AG20443 (cell line): ENCODE measurements around the gene GAREM1.

Experiments
- DNase-seq: peaks from one replicate; pipeline ENCODE4 v3.0.0; 2012; ENCODE audit warnings: low spot score, mixed read lengths

Gene GAREM1

DNA sequence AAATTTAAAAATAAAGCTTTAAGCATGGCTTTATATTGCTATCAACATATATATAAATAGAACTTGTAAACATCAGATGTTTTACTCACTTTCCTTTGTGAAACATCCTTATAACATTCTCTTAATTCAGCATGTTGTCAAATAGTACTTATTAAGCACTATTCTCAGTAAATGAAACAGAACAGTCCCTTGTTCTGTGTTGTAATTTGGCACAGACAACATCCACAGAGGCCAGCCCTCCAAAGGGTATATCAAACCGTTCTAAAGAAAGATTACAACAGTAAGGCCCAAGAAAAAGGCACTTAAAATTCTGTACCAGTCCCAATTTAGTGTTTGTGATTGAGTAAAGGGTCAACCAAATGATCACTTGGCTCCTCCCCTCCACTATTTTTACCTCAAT lies 46.0 kb downstream of the GAREM1 start:
- DNase-seq: no peak

DNA sequence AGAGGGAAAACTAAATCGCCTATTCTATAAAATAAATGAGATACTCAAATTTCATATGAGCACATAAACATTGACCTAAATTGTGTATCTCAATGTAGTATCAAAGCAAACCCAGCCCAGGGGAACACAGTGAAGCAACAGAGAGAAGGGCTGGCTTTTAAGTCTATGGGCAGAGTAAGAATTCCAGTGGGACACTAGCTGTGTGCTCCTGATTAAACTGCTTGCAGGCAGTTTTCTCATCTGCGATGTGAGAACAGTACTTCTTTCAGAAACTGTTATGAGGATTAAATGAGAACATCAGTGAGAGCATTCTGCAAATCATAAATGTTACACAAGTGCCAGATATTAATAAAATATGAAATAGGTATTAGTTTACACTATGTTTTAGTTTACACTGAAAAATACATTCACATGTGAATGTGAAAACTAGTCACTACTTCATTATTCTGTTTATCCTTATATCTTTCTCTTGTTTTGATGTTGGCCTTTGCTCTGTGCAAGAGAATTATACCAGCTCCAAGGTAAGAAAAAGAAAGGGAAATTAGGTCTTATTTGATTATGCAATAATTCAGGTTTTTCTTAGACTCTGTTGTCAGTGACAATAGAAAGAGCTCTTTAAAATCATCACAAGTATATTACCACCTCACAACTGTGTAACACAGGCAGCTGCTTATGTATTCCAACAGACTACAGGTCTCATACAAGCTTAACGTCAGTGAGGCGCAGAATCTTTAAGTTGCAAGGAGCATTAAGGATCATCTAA lies 47.5 kb downstream of the GAREM1 start:
- DNase-seq: no peak

DNA sequence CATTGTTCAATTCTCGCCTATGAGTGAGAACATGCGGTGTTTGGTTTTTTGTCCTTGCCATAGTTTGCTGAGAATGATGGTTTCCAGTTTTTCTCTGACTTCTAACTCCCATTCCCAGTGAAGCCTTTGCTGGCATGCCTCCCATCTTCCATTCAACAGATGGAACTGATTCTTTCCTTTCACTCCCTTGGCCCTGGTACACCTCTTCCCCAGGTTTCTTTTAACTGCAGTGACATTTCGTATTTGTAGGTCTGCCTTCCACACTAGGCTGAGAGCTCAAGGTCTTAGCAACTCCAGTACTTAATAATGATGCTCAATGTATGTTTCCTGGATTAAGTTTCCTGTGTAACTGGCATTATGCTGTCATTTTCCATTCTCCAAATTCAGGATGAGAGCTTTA lies 48.5 kb downstream of the GAREM1 start:
- DNase-seq: no peak

DNA sequence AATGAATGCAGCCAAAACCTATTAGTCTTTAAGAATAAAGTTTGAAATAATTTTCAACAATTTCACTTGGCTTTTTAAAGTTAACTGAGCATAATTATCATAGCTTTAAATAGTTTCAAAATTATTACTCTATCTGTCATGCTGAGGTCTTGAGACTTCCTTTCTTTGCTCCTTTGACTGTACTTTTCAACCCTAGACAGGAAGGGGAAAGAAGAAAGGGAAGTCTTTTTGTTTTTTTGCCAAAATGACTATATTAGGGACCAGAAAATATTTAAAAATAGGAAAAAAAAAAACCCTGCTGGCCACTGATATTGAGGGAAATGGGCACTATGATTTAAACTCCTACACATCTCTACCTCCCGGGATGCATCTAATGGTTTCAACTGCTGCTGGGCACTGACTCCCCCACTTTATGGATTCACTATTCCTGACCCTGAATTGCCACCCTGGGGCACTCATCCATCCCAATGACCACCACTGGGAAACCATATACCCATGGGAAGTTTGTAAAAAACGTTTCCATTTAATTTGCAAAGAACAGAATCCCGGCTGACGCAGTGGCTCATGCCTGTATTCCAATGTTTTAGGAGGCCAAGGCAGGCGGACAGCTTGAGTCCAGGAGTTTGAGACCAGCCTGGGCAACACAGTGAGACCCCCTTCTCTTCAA lies 50.5 kb downstream of the GAREM1 start:
- DNase-seq: no peak

DNA sequence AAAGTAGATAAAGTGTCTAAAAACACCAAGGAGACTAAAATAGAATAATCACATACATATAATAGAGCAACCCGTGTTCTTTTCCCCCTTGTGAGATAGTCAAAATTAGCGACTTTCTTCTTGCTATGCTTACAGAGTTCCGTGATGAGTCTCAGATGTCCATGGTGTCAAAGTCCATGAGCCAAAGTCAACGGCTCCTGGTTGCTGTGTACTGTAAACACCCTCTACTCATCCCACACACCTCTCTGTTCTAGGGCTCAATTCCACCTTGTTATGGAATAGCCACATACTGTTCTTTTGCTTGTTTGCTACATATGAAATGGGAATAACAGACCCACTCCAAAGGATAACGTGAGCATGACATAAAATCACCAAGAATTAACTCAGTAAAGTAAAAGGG lies 52.5 kb downstream of the GAREM1 start:
- DNase-seq: no peak

DNA sequence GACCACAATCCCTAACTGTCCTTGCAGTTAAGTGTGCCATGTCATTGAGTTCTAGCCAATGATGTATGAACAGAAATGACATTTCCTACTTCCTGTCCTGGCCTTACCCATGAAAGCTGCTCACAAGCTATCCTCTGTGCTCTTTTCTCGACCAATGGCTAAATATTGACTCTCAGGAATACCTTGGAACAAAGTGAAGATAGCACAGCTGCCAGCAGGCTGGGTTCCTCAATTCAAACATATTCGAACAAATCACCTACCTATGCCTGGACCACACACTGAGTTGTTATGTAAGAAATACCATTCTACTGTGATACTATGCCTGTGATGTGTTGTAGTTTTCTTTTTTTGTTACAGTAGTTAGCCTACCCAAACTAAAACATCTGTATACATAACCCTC lies 65.1 kb downstream of the GAREM1 start:
- no peak for DNase-seq

- DNase-seq: no peak
Observed at GRCh38 chr18:32401621-32402020, 69.1 kb downstream of the GAREM1 start.

DNA sequence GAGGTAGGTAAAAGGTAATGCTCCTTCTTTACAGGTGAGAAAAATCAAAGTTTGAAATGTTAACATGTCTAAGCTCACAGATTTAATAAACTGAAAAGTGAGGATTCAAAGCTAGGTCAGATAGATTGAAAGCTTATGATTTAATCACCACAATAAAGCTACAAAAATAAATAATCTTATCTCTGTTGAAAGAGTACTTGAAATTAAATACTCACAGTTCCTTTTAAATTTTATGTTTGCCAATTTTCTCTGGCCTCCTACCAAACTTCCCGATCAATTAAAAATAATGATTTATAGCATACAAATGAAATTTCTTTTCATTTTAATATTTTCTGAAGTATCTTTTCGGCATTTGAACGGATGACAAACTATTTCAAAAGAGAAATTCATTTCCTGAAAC lies 77.3 kb downstream of the GAREM1 start:
- DNase-seq: no peak

DNA sequence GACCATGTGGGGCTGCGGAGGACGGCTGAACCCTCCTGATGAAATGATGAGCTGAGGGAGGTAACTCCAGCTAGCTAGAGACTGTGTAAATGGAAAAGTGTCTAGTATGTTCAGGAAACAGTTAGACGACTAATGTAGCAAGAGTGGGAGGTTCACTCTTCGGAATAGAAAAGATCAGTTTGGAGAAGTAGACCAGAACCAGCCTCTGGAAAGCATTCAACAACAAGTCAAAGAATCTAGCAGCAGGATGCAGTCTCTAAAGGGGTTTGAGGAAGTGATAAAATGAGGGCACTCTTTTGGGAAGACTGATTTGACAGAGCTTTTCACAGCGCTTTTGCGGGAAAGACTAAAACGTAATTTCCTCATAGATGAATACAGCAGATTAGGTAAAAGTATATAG lies 79.6 kb downstream of the GAREM1 start:
- DNase-seq: no peak

DNA sequence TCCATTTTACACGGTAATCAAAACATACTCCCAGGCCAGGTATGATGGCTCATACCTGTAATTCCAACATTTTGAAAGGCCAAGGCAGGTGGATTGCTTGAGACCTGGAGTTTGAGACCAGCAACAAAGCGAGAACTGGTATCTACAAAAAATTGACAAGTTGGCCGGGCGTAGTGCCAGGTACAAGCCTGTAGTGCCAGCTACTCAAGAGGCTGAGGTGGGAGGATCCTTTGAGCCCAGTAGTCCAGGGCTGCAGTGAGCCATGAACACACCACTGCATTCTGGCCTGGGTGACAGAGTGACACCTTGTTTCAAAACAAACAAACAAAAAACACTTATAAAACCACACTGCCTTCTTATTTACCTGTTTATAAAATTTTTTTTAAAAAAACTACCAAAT lies 80.8 kb downstream of the GAREM1 start:
- DNase-seq: no peak

GRCh38 chr18:32389191-32389590 lies 81.5 kb downstream of the GAREM1 start:
- DNase-seq: no peak

- no peak for DNase-seq
Observed at GRCh38 chr18:32386471-32386870, 84.2 kb downstream of the GAREM1 start.

GRCh38 chr18:32383050-32383819 lies 87.4 kb downstream of the GAREM1 start:
- peak; percentile 69 for DNase-seq

DNA sequence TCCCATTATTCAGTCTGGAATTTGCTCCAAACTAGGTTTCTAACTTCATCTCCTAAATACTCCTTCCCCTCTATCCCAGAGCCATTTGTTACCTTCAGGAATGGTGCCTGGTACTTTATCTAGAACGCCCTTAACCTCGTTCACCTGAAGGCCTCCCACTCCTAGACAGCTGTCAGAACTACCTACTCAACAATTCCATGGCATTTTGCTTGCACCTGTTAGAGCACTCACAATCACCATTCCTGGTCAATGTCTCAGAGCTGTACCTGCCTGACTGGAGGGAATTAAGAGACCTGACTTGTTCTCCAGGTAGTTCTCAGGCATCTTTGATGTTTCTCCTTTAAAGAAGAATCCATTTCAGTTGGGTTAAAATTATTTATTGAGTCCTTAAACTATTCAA lies 88.9 kb downstream of the GAREM1 start:
- DNase-seq: no peak

GRCh38 chr18:32380559-32380958 lies 90.1 kb downstream of the GAREM1 start:
- DNase-seq: no peak

DNA sequence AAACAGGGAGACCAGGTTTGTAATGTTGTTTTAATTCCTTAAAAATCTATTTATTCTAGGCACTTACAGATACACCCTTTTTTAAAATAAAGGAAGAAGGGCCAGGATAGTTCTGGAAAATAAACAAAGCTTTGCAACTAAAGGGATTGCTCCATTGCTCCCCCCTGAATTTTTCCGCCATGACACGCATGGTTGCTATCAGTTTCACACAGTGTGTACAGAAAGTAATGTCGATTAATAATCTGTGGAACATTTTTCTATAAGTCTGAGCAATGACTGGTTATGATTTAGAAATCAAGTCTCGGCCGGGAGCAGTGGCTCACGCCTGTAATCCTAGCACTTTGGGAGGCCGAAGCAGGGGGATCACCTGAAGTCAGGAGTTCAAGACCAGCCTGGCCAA lies 90.8 kb downstream of the GAREM1 start:
- DNase-seq: no peak

GRCh38 chr18:32378705-32379104 lies 92.0 kb downstream of the GAREM1 start:
- peak; percentile 28 for DNase-seq

GRCh38 chr18:32373995-32374394 lies 96.7 kb downstream of the GAREM1 start:
- no peak for DNase-seq

DNA sequence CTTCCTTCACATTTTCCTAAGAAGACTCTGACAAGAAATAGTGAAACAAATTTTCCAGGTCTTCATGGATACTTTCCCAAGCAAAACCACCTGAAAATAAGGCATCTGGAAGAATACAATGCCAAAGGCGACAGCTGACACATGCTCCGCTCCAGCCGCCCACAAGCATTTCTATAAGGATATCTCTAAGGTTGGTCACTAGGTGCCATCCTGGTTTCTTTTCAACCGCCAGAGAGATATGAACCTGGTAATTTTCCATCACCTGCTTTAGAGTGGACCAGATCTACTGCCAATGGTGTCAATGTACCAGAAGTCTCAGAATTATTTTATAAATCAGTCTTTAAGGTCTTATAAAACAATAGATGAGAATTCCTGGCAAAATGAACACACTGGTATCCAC lies 97.2 kb downstream of the GAREM1 start:
- no peak for DNase-seq

GRCh38 chr18:32372381-32373061 lies 98.2 kb downstream of the GAREM1 start:
- DNase-seq: no peak

GRCh38 chr18:32372047-32372380 lies 98.7 kb downstream of the GAREM1 start:
- DNase-seq: no peak

DNA sequence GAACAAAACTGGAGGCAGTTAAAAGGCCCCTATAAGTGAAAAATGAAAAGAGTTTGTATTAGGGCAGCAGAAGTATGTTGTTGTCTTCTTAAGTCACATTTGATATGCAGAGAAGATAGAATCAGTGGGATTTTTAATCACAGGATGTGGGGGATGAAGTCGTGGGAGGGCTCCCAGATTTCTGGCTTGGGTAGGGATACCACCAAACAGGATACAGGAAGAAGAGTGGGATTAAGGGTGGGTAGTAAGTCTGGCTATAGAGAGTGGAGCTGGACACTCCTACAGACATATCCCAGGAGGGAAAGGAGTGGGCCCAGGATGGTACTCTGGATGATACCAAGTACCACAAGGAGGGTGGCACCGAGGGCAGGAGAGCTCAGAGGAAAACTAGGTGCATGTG lies 99.3 kb downstream of the GAREM1 start:
- no peak for DNase-seq

GRCh38 chr18:32368991-32369390 lies 101.7 kb downstream of the GAREM1 start:
- no peak for DNase-seq
